PC-3 (cell line): ENCODE data around the gene PTPRN2. TPM values are rescaled to one million over a fixed set of nuclear protein-coding genes. Genes with fewer than 3 reads are reported as not detected.

Experiments
- ATAC-seq: fragments of 200-7000 bp; cut with Tn5 transposase; 2 replicates; pipeline ENCODE4 v1.9.1; 2020; ENCODE audit warnings: mild to moderate bottlenecking, moderate library complexity
- BruUV-seq: library from RNA; stranded (reverse); fragments of 400-500 nt; replicated peaks from 2 replicates; lab custom pipeline; 2021; lab: Mats Ljungman, UMichigan
- CTCF ChIA-PET: fragments of 300-600 bp; sonication (Branson Sonifier 250); formaldehyde crosslinking; loops from one replicate; lab custom pipeline; 2022; ENCODE audit warnings: antibody characterized with exemption; lab: Charles Lee
- POLR2A ChIA-PET: fragments of 300-600 bp; sonication (Branson Sonifier 250); formaldehyde crosslinking; loops from one replicate; lab custom pipeline; 2022; ENCODE audit warnings: antibody characterized with exemption; ENCODE audit not compliant: unreplicated experiment; lab: Charles Lee
- DNase-seq: peaks from one replicate; pipeline ENCODE4 v3.0.0-alpha.2; 2015
- H2AFZ ChIP-seq: fragments of 300-600 bp; sonication (generic); 2 replicates; pipeline ENCODE4 v1.6.0; 2016; ENCODE audit warnings: antibody characterized with exemption, low read length
- H3F3A ChIP-seq: fragments of 300-600 bp; sonication (generic); one replicate; pipeline ENCODE4 v1.6.0; 2017; ENCODE audit warnings: antibody characterized with exemption, low read length, control low read depth, mild to moderate bottlenecking; ENCODE audit not compliant: unreplicated experiment
- H3K27ac ChIP-seq: fragments of 300-600 bp; sonication (generic); 2 replicates; pipeline ENCODE4 v1.5.1; 2016; ENCODE audit warnings: mild to moderate bottlenecking, low read length
- H3K27me3 ChIP-seq: fragments of 300-600 bp; sonication (generic); 2 replicates; pipeline ENCODE4 v1.6.1; 2016; ENCODE audit warnings: low read length, mixed read lengths
- H3K36me3 ChIP-seq: fragments of 300-600 bp; sonication (generic); 2 replicates; pipeline ENCODE4 v1.6.1; 2016; ENCODE audit warnings: low read depth, mixed run types, low read length, mixed read lengths
- H3K4me1 ChIP-seq: fragments of 300-600 bp; sonication (generic); 2 replicates; pipeline ENCODE4 v1.5.1; 2016; ENCODE audit warnings: low read length; ENCODE audit not compliant: insufficient read depth
- H3K4me2 ChIP-seq: fragments of 300-600 bp; sonication (generic); 2 replicates; pipeline ENCODE4 v1.6.0; 2016; ENCODE audit warnings: low read length
- H3K4me3 ChIP-seq: fragments of 300-600 bp; sonication (generic); 2 replicates; pipeline ENCODE4 v1.5.1; 2016; ENCODE audit warnings: mild to moderate bottlenecking, low read length, mixed read lengths
- H3K79me2 ChIP-seq: fragments of 300-600 bp; sonication (generic); 2 replicates; pipeline ENCODE4 v1.6.1; 2017; ENCODE audit warnings: low read length, mixed read lengths
- H3K9ac ChIP-seq: fragments of 300-600 bp; sonication (generic); 2 replicates; pipeline ENCODE4 v1.6.0; 2016; ENCODE audit warnings: mild to moderate bottlenecking, low read length
- H3K9me2 ChIP-seq: fragments of 300-600 bp; sonication (generic); replicated peaks from 2 replicates; pipeline ENCODE4 v1.6.1; 2016; ENCODE audit warnings: mixed run types, low read length, mixed read lengths
- H3K9me3 ChIP-seq: fragments of 300-600 bp; sonication (generic); 2 replicates; pipeline ENCODE4 v1.6.1; 2016; ENCODE audit warnings: low read length, mixed read lengths
- H4K20me1 ChIP-seq: fragments of 300-600 bp; sonication (generic); 2 replicates; pipeline ENCODE4 v1.6.1; 2016; ENCODE audit warnings: low read length, mixed read lengths
- EZH2 ChIP-seq: fragments of 300-600 bp; sonication (generic); IDR thresholded peaks from one replicate; pipeline ENCODE4 v1.6.1; 2017; ENCODE audit warnings: antibody characterized with exemption, mild to moderate bottlenecking, low read length; ENCODE audit not compliant: unreplicated experiment
- EZH2phosphoT487 ChIP-seq: fragments of 300-600 bp; sonication (generic); IDR thresholded peaks from 2 replicates; pipeline ENCODE4 v1.6.1; 2018; ENCODE audit warnings: mild to moderate bottlenecking, antibody characterized with exemption, low read length, borderline replicate concordance
- intact Hi-C: fragments of 100-400 bp; cut with micrococcal nuclease; formaldehyde crosslinking; loops from 2 replicates; pipeline ENCODE4 v1.9.0; 2023
- total RNA-seq: library from RNA; depleted of rRNA; stranded (reverse); fragments of >200 nt; gene quantifications from 2 replicates; pipeline ENCODE4 v1.2.3, GENCODE V29; 2014
- TF ChIP-seq, protein P1 (sequence below): fragments of 300-600 bp; sonication (generic); conservative IDR thresholded peaks from 2 replicates; pipeline ENCODE4 v1.5.1; 2017; ENCODE audit warnings: antibody characterized with exemption, low read depth, mild to moderate bottlenecking, low read length

The PTPRN2 gene
- total RNA-seq, 1 experiment from 2014 or later, result 3.2 TPM

GRCh38 chr7:157675427-157675927 lies 912.1 kb downstream of the PTPRN2 start:
- no peak overlapping the region for H3K9ac ChIP-seq
- no peaks in the 10 kb centered on the region; the same call in 1 of the 2 replicates for H4K20me1 ChIP-seq
- intact Hi-C loops, result no loop called here
- no peaks in the 10 kb centered on the region for H3K9me3 ChIP-seq
- DNase-seq, result no peak
- no peaks in the 10 kb centered on the region for H3K9me2 ChIP-seq
- no peak overlapping the region for H2AFZ ChIP-seq
- peaks cover 10% of the 10 kb centered on the region for H3K4me1 ChIP-seq
- H3F3A ChIP-seq, result no peaks in the 10 kb centered on the region
- BruUV-seq, result no TSS peak
- POLR2A ChIA-PET, result no interaction called here
- no peak for ATAC-seq
- 0 out of 2 replicates have a peak, but pooled peaks cover 10% of the 10 kb centered on the region for H3K79me2 ChIP-seq
- no peak overlapping the region for H3K4me3 ChIP-seq
- H3K27me3 ChIP-seq, result no peaks in the 10 kb centered on the region
- CTCF ChIA-PET, result no interaction called here
- TF ChIP-seq EZH2, result no peak
- TF ChIP-seq EZH2phosphoT487, result no peak
- TF ChIP-seq, protein P1, sequence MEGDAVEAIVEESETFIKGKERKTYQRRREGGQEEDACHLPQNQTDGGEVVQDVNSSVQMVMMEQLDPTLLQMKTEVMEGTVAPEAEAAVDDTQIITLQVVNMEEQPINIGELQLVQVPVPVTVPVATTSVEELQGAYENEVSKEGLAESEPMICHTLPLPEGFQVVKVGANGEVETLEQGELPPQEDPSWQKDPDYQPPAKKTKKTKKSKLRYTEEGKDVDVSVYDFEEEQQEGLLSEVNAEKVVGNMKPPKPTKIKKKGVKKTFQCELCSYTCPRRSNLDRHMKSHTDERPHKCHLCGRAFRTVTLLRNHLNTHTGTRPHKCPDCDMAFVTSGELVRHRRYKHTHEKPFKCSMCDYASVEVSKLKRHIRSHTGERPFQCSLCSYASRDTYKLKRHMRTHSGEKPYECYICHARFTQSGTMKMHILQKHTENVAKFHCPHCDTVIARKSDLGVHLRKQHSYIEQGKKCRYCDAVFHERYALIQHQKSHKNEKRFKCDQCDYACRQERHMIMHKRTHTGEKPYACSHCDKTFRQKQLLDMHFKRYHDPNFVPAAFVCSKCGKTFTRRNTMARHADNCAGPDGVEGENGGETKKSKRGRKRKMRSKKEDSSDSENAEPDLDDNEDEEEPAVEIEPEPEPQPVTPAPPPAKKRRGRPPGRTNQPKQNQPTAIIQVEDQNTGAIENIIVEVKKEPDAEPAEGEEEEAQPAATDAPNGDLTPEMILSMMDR, result no peak
- H3K36me3 ChIP-seq, result no peaks in the 10 kb centered on the region
- H3K27ac ChIP-seq, result no peak overlapping the region
- no peak overlapping the region for H3K4me2 ChIP-seq

DNA sequence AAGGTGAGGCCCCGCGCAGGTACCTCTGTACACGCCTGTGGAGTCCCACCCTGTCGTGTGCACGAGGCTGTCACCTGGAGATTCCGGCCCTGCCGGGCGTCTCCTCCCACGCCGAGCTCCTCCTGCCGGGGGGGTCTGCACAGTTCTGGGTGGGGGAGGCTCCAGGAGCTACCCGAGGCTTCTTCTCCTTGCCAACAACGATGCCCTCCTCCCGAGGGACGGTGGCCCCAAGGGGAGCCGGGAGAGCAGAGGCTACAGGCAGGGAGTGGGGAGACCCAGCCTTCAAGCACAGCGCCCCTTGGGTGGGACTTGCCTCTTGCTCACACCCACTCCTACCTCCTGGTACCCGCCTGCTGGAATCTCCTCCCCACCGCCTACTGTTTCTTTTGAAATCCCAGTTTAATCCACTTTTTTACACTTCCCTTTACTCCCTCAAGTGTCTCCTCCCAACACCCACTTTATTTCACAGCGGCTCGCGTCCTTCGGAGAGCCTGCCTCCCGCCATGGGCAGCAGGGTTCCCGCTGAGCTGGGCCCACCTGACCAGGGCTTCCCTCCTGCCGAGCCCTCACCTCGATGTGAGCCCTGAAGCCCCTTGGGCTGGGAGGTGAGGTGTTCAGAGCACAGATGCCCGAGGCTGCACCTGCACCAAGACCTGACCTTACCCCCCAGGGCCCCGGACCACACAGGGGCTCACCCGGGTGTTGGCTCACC lies 912.8 kb downstream of the PTPRN2 start:
- H3K4me2 ChIP-seq, result no peak overlapping the region
- BruUV-seq, result no TSS peak
- H3K4me1 ChIP-seq, result peaks cover 10% of the 10 kb centered on the region
- no peak for DNase-seq
- H2AFZ ChIP-seq, result no peak overlapping the region
- CTCF ChIA-PET, result no interaction called here
- H3K27me3 ChIP-seq, result no peaks in the 10 kb centered on the region
- H3K9ac ChIP-seq, result no peak overlapping the region
- no peak for ATAC-seq
- H4K20me1 ChIP-seq, result no peaks in the 10 kb centered on the region; the same call in 1 of the 2 replicates
- H3K36me3 ChIP-seq, result no peaks in the 10 kb centered on the region
- H3K4me3 ChIP-seq, result no peak overlapping the region
- intact Hi-C loops, result no loop called here
- TF ChIP-seq EZH2phosphoT487, result no peak
- TF ChIP-seq EZH2, result no peak
- TF ChIP-seq, protein P1, result no peak
- H3K27ac ChIP-seq, result no peak overlapping the region
- 0 out of 2 replicates have a peak, but pooled peaks cover 14% of the 10 kb centered on the region for H3K79me2 ChIP-seq
- no peaks in the 10 kb centered on the region for H3K9me2 ChIP-seq
- POLR2A ChIA-PET, result no interaction called here
- H3F3A ChIP-seq, result no peaks in the 10 kb centered on the region
- H3K9me3 ChIP-seq, result no peaks in the 10 kb centered on the region
